HG03378 (cell line): ENCODE measurements around the gene SNX15.

ENCODE experiments used
- ATAC-seq: cut with Tn5 transposase; IDR thresholded peaks from one replicate; pipeline ENCODE4 v1.9.1; 2021; ENCODE audit warnings: mild to moderate bottlenecking, moderate library complexity; ENCODE audit not compliant: unreplicated experiment

SNX15 gene

DNA sequence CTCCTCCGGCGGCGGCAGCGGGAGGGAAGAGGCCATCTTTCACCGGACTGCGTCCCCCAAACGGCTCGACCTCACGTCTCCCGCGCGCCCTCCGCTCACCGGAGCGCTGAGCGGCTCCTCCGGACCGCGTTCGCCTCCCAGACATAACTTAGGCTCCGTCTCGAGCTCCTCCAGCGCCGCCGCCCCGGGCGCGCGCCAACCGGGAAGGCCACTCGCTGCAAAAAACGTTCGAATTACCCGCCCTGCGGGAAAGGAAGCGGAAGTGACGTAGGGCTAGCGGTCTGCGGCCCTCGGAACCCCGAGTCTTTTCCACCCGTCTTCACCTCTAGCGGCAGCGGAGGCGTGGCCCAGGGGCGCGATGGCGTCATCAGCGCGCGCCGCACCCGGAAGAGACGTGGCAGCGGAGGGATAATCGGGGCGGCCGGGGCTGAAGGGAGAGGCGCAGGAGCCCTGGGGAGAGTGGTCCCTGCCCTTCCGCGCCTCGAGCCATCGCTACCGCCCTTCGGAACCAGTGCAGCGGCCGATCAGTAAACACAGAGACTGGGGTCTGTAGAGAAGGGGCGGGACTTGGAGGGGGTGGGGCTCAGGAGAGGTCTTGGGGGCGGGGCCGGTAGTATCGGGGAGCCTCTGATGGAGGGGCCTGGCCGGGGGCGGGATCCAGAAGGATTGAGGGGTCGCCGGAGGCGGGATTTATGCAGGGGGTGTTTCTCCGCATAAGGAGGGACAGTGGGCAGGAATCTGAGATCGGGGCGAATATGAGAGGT lies 56.8 kb downstream of the SNX15 start, which contains the start of the genes CDCA5 and ZFPL1:
Gene CDCA5, minus strand, starts transcription at position 207 of the 764 bp plus-strand sequence. Its CDS starts 62 bp downstream, at position 145.
Gene ZFPL1, plus strand, starts transcription at position 389 of the 764 bp plus-strand sequence. CDS start 477 bp downstream, outside the sequence.
- ATAC-seq, result peak; percentile 61

DNA sequence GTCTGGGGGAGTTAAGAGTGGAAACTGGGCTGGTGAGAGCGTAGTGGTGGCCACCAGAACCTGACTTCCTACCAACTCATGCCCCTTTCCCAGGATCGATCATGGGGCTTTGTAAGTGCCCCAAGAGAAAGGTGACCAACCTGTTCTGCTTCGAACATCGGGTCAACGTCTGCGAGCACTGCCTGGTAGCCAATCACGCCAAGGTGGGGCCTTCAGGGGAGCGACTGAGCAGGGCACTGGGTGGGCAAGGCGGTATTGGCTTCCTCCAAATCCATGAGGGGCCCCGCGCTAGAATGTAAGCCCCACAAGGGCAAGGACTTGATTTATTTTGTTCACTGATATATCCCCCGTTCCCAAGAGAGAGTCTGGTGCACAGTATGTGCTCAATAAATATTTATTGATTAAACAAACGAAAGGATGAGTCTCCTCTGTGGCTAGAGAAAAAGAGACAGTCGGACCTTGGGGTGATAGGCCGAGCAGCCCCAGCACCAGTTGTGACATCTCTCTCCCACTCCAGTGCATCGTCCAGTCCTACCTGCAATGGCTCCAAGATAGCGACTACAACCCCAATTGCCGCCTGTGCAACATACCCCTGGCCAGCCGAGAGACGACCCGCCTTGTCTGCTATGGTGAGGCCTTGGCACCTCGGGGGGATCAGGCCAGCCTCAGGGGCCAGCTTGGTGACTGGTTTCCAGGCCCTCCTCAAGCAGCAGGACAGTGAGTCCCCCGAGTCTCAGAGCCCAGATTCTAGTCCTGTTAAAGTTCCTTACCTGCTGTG lies 57.5 kb downstream of the SNX15 start:
- peak; percentile 2 for ATAC-seq

DNA sequence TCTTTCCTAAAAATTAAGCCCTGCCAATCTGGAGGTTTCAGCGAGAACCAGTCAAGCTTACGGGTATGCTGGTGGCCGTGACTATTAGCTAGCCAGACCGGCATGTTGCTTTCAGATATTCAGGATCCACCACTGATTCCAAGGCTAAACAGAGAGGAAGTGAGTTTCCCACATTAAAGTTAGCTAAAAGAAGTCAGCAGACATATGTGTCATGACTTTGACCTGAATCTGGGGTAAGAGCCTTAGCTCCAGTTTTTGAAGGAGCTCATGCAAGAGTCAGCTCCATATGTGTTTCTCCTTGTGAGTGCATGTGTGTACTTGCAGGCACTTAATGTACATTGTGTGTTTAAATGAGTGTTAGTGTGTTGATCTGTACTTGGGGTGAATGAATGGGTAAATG lies 58.2 kb downstream of the SNX15 start:
- ATAC-seq, result no peak

DNA sequence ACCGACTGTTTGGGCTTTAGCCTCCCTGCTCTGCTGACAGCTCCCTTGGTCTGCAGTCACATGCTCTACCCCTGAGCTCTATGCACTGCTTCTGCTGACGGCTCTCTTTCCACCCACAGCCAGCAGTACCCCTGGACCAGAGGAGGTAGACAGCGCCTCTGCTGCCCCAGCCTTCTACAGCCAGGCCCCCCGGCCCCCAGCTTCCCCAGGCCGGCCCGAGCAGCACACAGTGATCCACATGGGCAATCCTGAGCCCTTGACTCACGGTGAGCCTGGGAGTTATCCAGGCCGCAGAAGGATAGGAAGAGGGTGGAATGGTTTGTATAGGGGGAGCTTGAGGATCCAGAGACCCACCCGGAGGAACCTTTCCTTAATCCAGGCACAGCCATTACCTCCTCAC lies 59.6 kb downstream of the SNX15 start:
- no peak for ATAC-seq

DNA sequence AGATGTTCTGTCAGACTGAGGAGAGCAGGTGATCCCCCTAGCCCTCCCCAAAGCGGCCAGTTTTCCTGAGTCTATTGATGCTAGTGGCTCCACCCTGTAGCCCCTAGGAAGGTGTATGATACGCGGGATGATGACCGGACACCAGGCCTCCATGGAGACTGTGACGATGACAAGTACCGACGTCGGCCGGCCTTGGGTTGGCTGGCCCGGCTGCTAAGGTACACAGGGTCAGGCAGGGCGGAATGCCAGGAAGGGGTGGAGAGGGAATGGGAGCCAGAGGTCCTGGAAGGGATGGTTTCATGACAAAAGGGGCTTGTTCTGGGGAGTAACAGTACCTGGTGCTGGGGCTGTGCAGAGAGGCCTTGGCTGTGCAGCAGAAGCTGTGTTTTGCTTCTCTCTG lies 60.0 kb downstream of the SNX15 start:
- ATAC-seq, result no peak

DNA sequence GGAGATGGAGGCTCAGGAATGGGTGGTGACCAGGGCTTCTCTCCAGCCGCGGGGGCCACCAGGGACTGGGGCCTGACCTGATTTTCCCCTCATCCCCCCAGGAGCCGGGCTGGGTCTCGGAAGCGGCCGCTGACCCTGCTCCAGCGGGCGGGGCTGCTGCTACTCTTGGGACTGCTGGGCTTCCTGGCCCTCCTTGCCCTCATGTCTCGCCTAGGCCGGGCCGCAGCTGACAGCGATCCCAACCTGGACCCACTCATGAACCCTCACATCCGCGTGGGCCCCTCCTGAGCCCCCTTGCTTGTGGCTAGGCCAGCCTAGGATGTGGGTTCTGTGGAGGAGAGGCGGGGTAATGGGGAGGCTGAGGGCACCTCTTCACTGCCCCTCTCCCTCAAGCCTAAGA lies 60.6 kb downstream of the SNX15 start:
- ATAC-seq, result no peak

DNA sequence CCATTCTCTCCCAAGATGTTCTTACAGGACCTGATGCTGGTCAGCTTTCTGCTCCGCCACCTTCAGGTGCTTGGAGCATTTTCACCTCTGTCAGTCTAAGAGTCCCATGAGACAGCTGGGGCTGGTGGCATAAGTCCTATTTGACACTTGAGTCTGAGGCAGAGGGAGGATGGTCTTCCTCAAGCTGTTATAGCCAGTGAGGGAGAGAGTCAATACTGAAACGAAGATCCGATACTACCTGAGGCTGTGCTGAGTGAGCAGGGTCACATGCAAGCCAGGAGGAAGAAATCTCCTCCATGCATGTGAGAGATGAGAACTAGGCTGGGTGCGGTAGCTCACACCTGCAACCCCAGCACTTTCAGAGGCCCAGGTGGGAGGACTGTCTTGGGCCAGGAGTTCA lies 62.4 kb downstream of the SNX15 start:
- no peak for ATAC-seq
